K562 (cell line): ENCODE measurements around the gene KMO. TPM values are rescaled to one million over a fixed set of nuclear protein-coding genes. Genes with fewer than 3 reads are reported as not detected.

Experiments
- CSDE1 ChIP-seq, 2 experiments: fragments of 450-650 bp; IDR thresholded peaks; 2 replicates each; pipeline ENCODE4 v1.6.1; 2016; ENCODE audit warnings: mild to moderate bottlenecking in 1 of 2
- HDAC6 ChIP-seq: IDR thresholded peaks from 2 replicates; pipeline ENCODE4 v1.6.1; 2012; ENCODE audit warnings: low read depth, mild to moderate bottlenecking, control low read depth, inconsistent platforms, low read length, moderate library complexity
- MYC ChIP-seq, 2 experiments: fragments of 250-450 bp in 1 of 2; sonication (Bioruptor Pico) in 1 of 2; IDR thresholded peaks; 2 replicates each; pipeline versions ENCODE4 v1.5.1 to v1.6.1; 2012 to 2021; ENCODE audit warnings: low read depth in 2 of 2, borderline replicate concordance in 1 of 2, improper control_type of control experiment in 1 of 2, low read length in 1 of 2, mild to moderate bottlenecking in 1 of 2, moderate library complexity in 1 of 2
- RBM17 ChIP-seq: fragments of 200-400 bp; formaldehyde crosslinking; IDR thresholded peaks from 2 replicates; pipeline ENCODE4 v1.6.1; 2017; ENCODE audit warnings: low read depth, mild to moderate bottlenecking, low read length, borderline replicate concordance
- ZNF707 ChIP-seq: fragments of 250-450 bp; sonication (Bioruptor Pico); conservative IDR thresholded peaks from 2 replicates; pipeline ENCODE4 v1.8.0; 2022; ENCODE audit warnings: inconsistent platforms, mild to moderate bottlenecking, moderate library complexity
- polyA plus RNA-seq, 8 experiments: library from polyadenylated mRNA; depleted of rRNA in 4 of 8; stranded (reverse) in 5 of 8; unstranded in 3 of 8; fragments of >200 nt; fragmentation: Nextera tagmentation in 2 of 8; fragmentation: Illumina TruSeq in 1 of 8; extraction: Ambion mirVana in 2 of 8; extraction: Trizol in 1 of 8; gene quantifications; 2 replicates each; pipeline versions ENCODE4 v1.2.1 to v1.2.3, GENCODE V29; 2011 to 2014; ENCODE audit warnings: inconsistent platforms in 1 of 8, missing spikeins in 1 of 8
- total RNA-seq, 7 experiments: library from RNA; depleted of rRNA in 6 of 7; stranded (reverse); fragments of >200 nt in 6 of 7; fragmentation: Illumina TruSeq in 2 of 7; extraction: Trizol in 2 of 7; gene quantifications; 2 replicates each; pipeline versions ENCODE4 v1.2.1 to v1.2.3, GENCODE V29; 2011 to 2021; ENCODE audit warnings: low replicate concordance in 1 of 7
- TF ChIP-seq, protein P1 (sequence below): fragments of 150-350 bp; conservative IDR thresholded peaks from 2 replicates; pipeline ENCODE4 v1.6.1; 2014; ENCODE audit warnings: low read length
- TF ChIP-seq, protein P2 (sequence below): fragments of 250-450 bp; sonication (Bioruptor Pico); IDR thresholded peaks from 2 replicates; pipeline ENCODE4 v1.8.0; 2021; ENCODE audit warnings: mild to moderate bottlenecking, moderate library complexity

The KMO gene
- total and polyA plus RNA-seq, 9 of the 15 experiments (the other 6 are each of a cell fraction or from before 2014, with no cell fraction given) = 0.01 to 0.11 (median 0.01) TPM; not detected in 6

DNA sequence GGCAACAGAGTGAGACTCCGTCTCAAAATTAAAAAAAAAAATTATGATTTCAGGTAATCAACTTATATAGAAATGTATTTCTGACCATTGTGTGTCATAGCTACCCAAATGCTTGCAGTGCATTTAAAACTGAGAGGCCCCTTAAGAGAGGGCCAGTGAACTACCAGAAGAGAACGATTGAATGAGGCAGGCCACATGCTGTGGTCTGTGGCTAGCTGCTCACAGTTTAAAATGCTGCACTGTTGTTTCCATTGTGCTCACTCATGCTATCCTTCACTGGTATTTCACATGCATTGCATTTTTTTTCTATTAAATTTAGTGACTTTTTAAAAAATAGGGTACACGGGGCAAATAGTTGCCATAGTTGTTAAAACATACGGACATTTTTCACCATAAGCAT is 82.0 kb downstream of the KMO start (continued):
- TF ChIP-seq, protein P1, sequence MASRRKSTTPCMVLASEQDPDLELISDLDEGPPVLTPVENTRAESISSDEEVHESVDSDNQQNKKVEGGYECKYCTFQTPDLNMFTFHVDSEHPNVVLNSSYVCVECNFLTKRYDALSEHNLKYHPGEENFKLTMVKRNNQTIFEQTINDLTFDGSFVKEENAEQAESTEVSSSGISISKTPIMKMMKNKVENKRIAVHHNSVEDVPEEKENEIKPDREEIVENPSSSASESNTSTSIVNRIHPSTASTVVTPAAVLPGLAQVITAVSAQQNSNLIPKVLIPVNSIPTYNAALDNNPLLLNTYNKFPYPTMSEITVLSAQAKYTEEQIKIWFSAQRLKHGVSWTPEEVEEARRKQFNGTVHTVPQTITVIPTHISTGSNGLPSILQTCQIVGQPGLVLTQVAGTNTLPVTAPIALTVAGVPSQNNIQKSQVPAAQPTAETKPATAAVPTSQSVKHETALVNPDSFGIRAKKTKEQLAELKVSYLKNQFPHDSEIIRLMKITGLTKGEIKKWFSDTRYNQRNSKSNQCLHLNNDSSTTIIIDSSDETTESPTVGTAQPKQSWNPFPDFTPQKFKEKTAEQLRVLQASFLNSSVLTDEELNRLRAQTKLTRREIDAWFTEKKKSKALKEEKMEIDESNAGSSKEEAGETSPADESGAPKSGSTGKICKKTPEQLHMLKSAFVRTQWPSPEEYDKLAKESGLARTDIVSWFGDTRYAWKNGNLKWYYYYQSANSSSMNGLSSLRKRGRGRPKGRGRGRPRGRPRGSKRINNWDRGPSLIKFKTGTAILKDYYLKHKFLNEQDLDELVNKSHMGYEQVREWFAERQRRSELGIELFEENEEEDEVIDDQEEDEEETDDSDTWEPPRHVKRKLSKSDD = no peak
- no peak for TF ChIP-seq CSDE1 (IDR thresholded peaks at IDR 0.05)
- TF ChIP-seq ZNF707 (CRISPR knock-in tag) = no peak
- TF ChIP-seq HDAC6 = no peak
- no peak for TF ChIP-seq MYC (IDR thresholded peaks at IDR 0.05; ENCODE audit: low read depth, low read length)
- no peak for TF ChIP-seq MYC (CRISPR knock-in tag; IDR thresholded peaks at IDR 0.05; ENCODE audit: borderline replicate concordance, low read depth)
- no peak for TF ChIP-seq RBM17
- TF ChIP-seq, protein P2, sequence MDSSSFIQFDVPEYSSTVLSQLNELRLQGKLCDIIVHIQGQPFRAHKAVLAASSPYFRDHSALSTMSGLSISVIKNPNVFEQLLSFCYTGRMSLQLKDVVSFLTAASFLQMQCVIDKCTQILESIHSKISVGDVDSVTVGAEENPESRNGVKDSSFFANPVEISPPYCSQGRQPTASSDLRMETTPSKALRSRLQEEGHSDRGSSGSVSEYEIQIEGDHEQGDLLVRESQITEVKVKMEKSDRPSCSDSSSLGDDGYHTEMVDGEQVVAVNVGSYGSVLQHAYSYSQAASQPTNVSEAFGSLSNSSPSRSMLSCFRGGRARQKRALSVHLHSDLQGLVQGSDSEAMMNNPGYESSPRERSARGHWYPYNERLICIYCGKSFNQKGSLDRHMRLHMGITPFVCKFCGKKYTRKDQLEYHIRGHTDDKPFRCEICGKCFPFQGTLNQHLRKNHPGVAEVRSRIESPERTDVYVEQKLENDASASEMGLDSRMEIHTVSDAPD = no peak
